Transverse colon (tissue), 4 donors: ENCODE results near the gene PQBP1.
"Not testable (repeated sequence)": the region's sequence is repeated elsewhere in the genome, so short reads cannot be mapped to it uniquely, and the experiment has no call there.

Experiments used
- CTCF ChIP-seq, 5 experiments: fragments of 200-600 bp in 3 of 5; fragments of 450-650 bp in 2 of 5; sonication (generic) in 3 of 5; IDR thresholded peaks; 1 replicate in 2 of 5; 2 replicates in 3 of 5; pipeline ENCODE4 v1.5.1; 2016 to 2017; ENCODE audit warnings: antibody characterized with exemption in 5 of 5, inconsistent platforms in 3 of 5, mild to moderate bottlenecking in 2 of 5, moderate library complexity in 1 of 5
- POLR2A ChIP-seq: fragments of 450-650 bp; IDR thresholded peaks from one replicate; pipeline ENCODE4 v1.6.1; 2016; ENCODE audit warnings: antibody characterized with exemption, mild to moderate bottlenecking, moderate library complexity
- POLR2AphosphoS5 ChIP-seq, 3 donors: sonication (generic); formaldehyde crosslinking; IDR thresholded peaks; one replicate each; pipeline ENCODE4 v1.6.1; 2016; ENCODE audit warnings: antibody characterized with exemption in 3 of 3

GRCh38 chrX:48854121-48854804 is 43.5 kb upstream of the PQBP1 start:
- TF ChIP-seq POLR2A; CTCF (IDR thresholded peaks at IDR 0.05); POLR2AphosphoS5 (IDR thresholded peaks at IDR 0.05): not testable (repeated sequence)
